Hindlimb muscle (tissue), 1 donor: ENCODE results near the gene USP43. TPM values are rescaled to one million over a fixed set of nuclear protein-coding genes. Genes with fewer than 3 reads are reported as not detected.
"Not testable (repeated sequence)": the region's sequence is repeated elsewhere in the genome, so short reads cannot be mapped to it uniquely, and the experiment has no call there.

Source experiments
- DNase-seq: peaks from one replicate; pipeline ENCODE4 v3.0.0-alpha.2; 2013
- polyA plus RNA-seq: library from polyadenylated mRNA; unstranded; fragments of 120-200 nt; gene quantifications from one replicate; pipeline ENCODE4 v1.2.1, GENCODE V29; 2013; ENCODE audit not compliant: insufficient read length

The USP43 gene, protein sequence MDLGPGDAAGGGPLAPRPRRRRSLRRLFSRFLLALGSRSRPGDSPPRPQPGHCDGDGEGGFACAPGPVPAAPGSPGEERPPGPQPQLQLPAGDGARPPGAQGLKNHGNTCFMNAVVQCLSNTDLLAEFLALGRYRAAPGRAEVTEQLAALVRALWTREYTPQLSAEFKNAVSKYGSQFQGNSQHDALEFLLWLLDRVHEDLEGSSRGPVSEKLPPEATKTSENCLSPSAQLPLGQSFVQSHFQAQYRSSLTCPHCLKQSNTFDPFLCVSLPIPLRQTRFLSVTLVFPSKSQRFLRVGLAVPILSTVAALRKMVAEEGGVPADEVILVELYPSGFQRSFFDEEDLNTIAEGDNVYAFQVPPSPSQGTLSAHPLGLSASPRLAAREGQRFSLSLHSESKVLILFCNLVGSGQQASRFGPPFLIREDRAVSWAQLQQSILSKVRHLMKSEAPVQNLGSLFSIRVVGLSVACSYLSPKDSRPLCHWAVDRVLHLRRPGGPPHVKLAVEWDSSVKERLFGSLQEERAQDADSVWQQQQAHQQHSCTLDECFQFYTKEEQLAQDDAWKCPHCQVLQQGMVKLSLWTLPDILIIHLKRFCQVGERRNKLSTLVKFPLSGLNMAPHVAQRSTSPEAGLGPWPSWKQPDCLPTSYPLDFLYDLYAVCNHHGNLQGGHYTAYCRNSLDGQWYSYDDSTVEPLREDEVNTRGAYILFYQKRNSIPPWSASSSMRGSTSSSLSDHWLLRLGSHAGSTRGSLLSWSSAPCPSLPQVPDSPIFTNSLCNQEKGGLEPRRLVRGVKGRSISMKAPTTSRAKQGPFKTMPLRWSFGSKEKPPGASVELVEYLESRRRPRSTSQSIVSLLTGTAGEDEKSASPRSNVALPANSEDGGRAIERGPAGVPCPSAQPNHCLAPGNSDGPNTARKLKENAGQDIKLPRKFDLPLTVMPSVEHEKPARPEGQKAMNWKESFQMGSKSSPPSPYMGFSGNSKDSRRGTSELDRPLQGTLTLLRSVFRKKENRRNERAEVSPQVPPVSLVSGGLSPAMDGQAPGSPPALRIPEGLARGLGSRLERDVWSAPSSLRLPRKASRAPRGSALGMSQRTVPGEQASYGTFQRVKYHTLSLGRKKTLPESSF
- polyA plus RNA-seq = 0.81 TPM

DNA sequence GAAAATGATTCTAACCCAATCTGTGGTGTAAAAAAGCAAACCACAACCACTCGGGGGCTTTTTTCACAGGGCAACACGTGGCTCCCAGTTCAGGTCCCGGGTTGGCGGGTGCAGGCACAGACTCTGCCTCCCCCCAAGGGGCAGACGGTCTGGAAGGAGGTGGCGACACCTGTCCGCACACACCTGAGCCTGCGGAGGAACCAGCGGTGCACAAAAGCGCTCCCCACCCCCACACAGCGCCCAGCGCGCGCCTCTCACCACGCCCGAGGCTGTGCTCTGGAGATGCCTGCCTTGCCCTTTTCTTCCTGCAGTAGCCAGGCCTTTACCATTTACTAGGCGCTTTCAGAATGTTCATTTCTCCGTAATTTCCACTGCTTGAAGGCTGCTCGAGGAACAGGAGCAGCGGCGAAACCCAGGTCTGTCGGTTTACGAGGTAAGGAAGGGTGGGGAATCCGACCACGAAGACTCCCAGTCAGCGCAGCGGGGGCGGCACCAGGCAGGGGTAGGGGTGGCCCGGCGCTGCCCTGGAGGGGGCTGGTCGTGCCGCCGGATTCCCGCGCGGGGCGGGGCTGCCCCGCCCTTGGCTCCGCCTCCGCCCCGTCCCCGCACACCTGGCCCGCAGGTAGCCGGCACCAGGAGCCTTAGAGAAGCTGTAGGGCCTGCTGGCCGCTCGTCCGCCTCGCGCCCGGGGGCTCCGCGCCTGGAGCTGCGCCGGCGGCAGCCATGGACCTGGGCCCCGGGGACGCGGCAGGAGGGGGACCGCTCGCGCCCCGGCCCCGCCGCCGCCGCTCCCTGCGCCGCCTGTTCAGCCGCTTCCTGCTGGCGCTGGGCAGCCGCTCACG lies at the start of gene USP43:
TSS of gene USP43 (plus strand) at position 608 of the 842 bp plus-strand sequence. CDS start at position 724, 116 bp downstream.
- DNase-seq = peak; percentile 19

- not testable (repeated sequence) for DNase-seq
These were observed 47.7 kb upstream of the USP43 start for GRCh38 chr17:9597638-9598037.

DNA sequence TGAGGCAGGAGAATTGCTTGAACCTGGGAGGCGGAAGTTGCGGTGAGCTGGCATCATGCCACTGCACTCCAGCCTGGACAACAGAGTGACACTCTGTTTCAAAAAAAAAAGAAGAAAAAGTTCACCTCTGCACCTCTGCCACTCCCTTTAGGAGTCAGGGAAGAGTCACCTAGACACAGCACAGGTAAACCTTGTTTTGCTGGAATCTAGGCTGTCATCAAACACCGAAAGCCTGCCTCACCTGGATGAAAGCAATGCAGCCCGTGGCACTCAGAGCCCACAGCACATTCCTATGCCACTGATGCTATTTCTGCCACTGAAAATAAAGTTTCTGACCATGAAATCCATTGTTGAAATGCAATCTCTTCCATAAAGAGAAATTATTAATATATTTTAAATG lies 46.7 kb upstream of the USP43 start:
- no peak for DNase-seq

DNA sequence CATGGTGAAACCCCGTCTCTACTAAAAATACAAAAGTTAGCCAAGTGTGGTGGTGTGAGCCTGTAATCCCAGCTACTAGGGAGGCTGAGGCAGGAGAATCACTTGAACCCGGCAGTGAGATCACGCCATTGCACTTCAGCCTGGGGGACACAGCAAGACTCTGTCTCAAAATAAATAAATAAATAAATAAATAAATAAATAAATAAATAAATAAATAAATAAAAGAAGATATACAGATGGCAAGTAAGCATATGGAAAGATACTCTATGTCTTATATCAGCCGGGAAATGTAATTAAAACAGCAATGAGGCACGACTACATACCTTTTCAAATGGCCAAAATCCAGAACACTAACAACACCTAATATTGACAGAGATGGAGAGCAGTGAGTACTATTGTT lies 40.7 kb upstream of the USP43 start:
- not testable (repeated sequence) for DNase-seq

- DNase-seq = no peak
These were observed 38.9 kb upstream of the USP43 start for GRCh38 chr17:9606453-9606852.

DNA sequence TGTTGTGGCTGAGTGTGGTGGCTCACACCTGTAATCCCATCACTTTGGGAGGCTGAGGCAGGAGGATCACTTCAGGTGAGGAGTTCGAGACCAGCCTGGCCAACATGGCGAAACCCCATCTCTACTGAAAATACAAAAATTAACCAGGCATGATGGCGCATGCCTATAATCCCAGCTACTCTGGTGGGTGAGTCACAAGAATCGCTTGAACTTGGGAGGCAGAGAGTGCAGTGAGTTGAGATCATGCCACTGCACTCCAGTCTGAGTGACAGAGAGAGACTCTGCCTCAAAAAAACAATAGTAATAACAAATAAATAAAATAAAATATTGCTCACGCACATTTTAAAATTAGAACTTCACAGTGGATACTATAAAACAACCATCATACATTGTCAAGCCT lies 38.3 kb upstream of the USP43 start:
- not testable (repeated sequence) for DNase-seq

DNA sequence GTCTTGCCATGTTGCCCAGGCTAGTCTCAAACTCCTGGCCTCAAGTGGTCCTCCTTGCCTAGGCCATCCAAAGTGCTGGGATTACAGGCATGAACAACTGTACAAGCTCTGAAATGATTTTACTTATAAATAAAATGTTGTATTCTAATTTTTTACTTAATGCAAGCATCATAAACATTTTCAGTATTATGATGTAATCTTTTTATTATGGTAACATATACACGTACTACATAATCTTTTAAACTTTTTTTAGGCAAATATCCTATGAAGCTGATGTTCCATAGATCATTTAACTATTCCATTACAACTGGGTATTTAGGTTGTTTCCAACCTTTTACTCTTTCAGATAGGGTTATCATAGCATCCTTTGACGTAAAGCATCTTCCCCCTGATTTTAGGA lies 33.8 kb upstream of the USP43 start:
- DNase-seq = no peak

GRCh38 chr17:9612006-9612405 lies 33.3 kb upstream of the USP43 start:
- no peak for DNase-seq

DNA sequence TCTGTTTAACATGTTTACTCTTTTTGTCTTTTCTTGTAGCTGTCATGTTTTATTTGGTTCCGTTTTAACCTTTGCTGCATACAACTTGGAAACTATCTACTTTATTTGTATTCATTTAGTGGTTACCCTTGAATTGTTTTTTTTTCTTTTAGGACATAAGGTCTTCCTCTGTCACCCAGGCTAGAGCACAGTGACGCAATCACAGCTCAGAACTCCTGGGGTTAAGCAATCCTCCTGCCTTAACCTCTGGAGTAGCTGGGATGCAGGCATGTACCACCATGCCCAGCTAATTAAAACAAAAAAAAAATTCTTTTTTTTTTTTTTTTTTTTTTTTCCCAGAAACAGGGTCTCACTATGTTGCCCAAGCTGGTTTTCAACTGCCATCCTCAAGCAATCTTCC lies 29.8 kb upstream of the USP43 start:
- no peak for DNase-seq

DNA sequence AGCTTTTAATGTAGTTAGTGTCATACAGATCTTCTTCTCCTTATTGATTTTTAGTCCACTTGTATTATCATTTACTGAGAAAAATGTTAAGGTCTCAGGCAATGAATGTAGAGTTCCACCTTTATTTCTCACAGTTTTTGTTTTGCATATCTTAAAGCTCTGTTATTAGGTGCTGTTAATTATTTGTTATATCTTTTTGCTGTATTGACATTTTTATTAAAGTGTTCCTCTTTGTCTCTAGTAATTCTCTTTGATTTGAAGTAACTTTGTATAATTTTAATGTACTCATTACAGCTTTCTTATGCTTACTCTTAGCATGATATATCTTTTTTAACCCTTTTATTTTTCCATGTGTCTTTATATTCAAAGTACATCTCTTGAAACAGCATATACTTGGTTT lies 22.4 kb upstream of the USP43 start:
- no peak for DNase-seq

GRCh38 chr17:9628509-9628908 lies 16.8 kb upstream of the USP43 start:
- DNase-seq = no peak

DNA sequence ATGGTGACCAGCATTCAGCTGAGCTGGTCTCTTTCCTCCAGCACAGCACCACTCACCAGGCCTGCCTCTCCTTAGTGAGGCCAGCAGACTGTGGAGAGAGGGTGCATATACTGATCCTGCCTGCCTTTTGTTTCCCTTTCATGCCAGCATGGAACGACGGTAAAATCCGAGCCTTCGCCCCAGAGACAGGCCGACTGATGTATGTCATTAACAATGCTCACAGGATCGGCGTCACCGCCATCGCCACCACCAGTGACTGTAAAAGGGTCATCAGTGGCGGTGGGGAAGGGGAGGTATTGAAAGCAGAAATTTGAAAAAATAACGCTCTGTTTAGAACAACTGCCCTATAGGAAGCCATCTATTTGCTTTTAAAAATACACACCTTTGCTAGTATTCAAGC lies 12.6 kb upstream of the USP43 start:
- no peak for DNase-seq

- no peak for DNase-seq
These were observed 10.0 kb upstream of the USP43 start for GRCh38 chr17:9635340-9635739.

GRCh38 chr17:9636501-9636900 lies 8.8 kb upstream of the USP43 start:
- DNase-seq = no peak

DNA sequence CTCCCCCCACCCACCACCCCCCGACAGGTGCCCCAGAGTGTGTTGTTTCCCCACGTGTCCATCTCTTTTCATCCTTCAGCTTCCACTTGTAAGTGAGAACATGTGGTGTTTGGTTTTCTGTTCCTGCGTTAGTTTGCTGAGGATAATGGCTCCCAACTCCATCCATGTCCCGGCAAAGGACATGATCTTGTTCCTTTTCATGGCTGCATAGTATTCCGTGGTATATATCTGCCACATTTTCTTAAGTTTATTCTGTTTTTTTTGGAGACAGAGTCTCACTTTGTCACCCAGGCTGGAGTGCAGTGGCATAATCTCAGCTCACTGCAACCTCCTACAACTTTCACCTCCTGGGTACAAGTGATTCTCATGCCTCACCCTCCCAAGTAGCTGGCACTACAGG lies 4.9 kb upstream of the USP43 start:
- DNase-seq = not testable (repeated sequence)

DNA sequence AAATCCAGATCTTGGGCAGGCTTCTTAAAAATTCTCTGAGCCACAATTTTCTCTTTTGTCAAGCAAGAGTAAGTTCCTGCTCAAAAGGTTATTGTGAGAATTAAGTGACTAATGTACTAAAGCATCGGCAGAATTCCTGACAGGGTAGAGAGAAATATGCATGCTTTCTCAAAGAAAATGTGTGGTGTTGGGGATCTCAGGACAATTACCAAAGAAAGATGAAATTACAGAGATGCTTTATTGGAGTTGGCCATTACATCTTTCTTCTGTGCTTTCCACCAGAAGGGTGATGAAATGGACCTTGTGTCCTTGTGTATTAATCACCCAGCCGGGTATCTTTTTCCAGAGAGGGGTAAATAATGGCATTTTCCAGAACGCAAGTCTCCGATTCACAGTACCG lies 1.7 kb upstream of the USP43 start:
- no peak for DNase-seq

GRCh38 chr17:9645851-9646545 lies 681 bp downstream of the USP43 start:
- DNase-seq = peak; percentile 29

DNA sequence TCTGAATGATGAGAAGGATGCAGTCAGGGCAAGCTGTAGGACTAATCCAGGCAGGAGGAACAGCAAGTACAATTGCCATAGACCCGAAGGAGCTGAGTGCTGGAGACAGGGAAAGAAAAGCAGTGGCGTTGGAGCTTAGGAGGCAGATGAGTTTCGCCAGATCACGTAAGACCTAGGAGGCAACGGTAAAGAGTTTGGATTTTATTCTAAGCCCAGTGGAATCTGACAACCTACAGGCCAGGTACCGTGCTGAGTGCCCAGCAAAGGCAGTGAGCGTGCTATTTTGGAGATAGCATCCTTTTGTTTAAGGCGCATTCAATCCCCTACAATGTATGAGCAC lies 1.2 kb downstream of the USP43 start:
- DNase-seq = no peak

DNA sequence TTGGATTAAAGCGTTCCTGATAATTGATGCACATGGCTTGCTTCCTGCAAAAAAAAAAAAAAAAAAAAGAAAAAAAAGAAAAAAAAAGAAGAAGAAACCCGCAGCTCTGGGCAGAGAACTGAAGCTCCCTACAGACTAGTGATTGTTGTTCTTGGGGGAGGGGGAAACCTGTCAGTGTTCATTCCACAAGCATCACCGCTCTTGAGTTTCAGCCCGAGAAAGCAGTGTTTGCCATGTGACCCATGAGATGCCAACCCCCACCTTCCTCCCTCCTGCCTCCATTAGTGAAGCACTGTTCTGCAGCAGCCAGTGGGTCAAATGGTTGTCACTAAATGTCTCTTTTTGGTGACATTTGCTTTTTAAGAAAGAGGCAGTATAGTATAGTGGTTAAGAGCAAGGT lies 1.7 kb downstream of the USP43 start:
- DNase-seq = no peak

DNA sequence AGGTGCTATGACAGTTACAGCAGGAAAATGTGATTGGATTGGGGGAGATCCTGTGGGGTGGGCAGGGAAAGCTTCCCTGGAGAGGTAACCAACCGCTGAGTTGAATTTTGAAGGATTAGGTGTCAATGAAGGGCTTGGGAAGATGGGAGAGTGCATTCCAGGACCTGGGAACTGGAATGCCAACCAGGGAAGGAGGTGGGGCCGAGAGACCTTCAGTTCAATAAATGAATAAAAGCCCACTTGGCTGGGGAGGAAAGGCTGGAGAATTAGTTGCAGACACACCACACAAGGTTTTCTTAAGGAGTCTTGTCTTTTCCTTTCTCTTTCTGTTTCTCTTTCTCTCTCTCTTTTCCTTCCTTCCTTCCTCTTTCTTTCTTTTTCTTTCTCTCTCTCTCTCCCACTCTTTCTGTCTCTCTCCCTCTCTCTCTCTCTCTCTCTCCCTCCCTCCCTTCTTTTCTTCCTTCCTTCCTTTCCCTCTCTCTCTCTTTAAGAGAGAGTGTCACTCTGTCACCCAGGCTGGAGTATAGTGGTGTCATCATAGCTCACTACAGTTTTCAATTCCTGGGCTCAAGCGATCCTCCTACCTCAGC lies 3.3 kb downstream of the USP43 start:
- DNase-seq = no peak

- peak; percentile 24 for DNase-seq
These were observed 13.4 kb downstream of the USP43 start for GRCh38 chr17:9658593-9659211.
